SK-N-SH treated with all-trans-retinoic acid at 6 μM for 48 hours (cell line): Measurements from ENCODE around the gene ST6GALNAC3.

Experiments
- ATAC-seq: fragments of 200-7000 bp; cut with Tn5 transposase; 3 replicates; pipeline ENCODE4 v1.9.1; 2020; ENCODE audit warnings: mild to moderate bottlenecking, moderate library complexity
- CSDC2 ChIP-seq: fragments of 250-450 bp; sonication (Bioruptor Pico); IDR thresholded peaks from 2 replicates; pipeline ENCODE4 v1.5.0; 2020; ENCODE audit warnings: mild to moderate bottlenecking, moderate library complexity
- ESRRG ChIP-seq: fragments of 250-450 bp; sonication (Bioruptor Pico); IDR thresholded peaks from 2 replicates; pipeline ENCODE4 v1.6.1; 2021; ENCODE audit warnings: mild to moderate bottlenecking
- GLIS3 ChIP-seq: fragments of 250-450 bp; sonication (Bioruptor Pico); IDR thresholded peaks from 2 replicates; pipeline ENCODE4 v1.5.0; 2020; ENCODE audit warnings: mild to moderate bottlenecking, moderate library complexity
- OSR1 ChIP-seq: fragments of 250-450 bp; sonication (Bioruptor Pico); IDR thresholded peaks from 2 replicates; pipeline ENCODE4 v1.8.0; 2022; ENCODE audit warnings: moderate library complexity, mild to moderate bottlenecking, inconsistent platforms
- RARB ChIP-seq: fragments of 250-450 bp; sonication (Bioruptor Pico); IDR thresholded peaks from 2 replicates; pipeline ENCODE4 v1.8.0; 2021; ENCODE audit warnings: mild to moderate bottlenecking, moderate library complexity
- SNAI2 ChIP-seq: fragments of 250-450 bp; sonication (Bioruptor Pico); IDR thresholded peaks from 2 replicates; pipeline ENCODE4 v1.5.0; 2020; ENCODE audit warnings: mild to moderate bottlenecking, moderate library complexity
- TCF4 ChIP-seq: fragments of 250-450 bp; sonication (Bioruptor Pico); IDR thresholded peaks from 2 replicates; pipeline ENCODE4 v1.8.0; 2021; ENCODE audit warnings: mild to moderate bottlenecking, moderate library complexity, borderline replicate concordance
- TOX ChIP-seq: fragments of 250-450 bp; sonication (Bioruptor Pico); IDR thresholded peaks from 2 replicates; pipeline ENCODE4 v1.8.0; 2021; ENCODE audit warnings: mild to moderate bottlenecking, moderate library complexity, borderline replicate concordance
- ZC3H10 ChIP-seq: fragments of 250-450 bp; sonication (Bioruptor Pico); IDR thresholded peaks from 2 replicates; pipeline ENCODE4 v1.5.1; 2021; ENCODE audit warnings: mild to moderate bottlenecking, moderate library complexity
- ZFP3 ChIP-seq: fragments of 250-450 bp; sonication (Bioruptor Pico); IDR thresholded peaks from 2 replicates; pipeline ENCODE4 v1.5.0; 2020; ENCODE audit warnings: mild to moderate bottlenecking, moderate library complexity
- ZFP30 ChIP-seq: fragments of 450-650 bp; formaldehyde crosslinking; IDR thresholded peaks from 2 replicates; pipeline ENCODE4 v1.5.0; 2022; ENCODE audit warnings: mild to moderate bottlenecking, moderate library complexity
- ZNF565 ChIP-seq: fragments of 450-650 bp; formaldehyde crosslinking; conservative IDR thresholded peaks from 2 replicates; pipeline ENCODE4 v1.5.0; 2020; ENCODE audit warnings: low read depth, mild to moderate bottlenecking, moderate library complexity
- ZNF70 ChIP-seq: fragments of 450-650 bp; formaldehyde crosslinking; IDR thresholded peaks from 2 replicates; pipeline ENCODE4 v1.5.0; 2020; ENCODE audit warnings: mild to moderate bottlenecking, moderate library complexity
- ZNF8 ChIP-seq: fragments of 450-650 bp; formaldehyde crosslinking; IDR thresholded peaks from 2 replicates; pipeline ENCODE4 v1.5.0; 2020; ENCODE audit warnings: mild to moderate bottlenecking, moderate library complexity
- TF ChIP-seq, protein P1 (sequence below): fragments of 250-450 bp; sonication (Bioruptor Pico); IDR thresholded peaks from 2 replicates; pipeline ENCODE4 v1.8.0; 2021; ENCODE audit warnings: low read depth, mild to moderate bottlenecking, moderate library complexity, borderline replicate concordance
- TF ChIP-seq, protein P2 (sequence below): fragments of 250-450 bp; sonication (Bioruptor Pico); IDR thresholded peaks from 2 replicates; pipeline ENCODE4 v1.5.0; 2020; ENCODE audit warnings: mild to moderate bottlenecking, moderate library complexity
- TF ChIP-seq, protein P3 (sequence below): fragments of 250-450 bp; sonication (Bioruptor Pico); IDR thresholded peaks from 2 replicates; pipeline ENCODE4 v1.5.1; 2020; ENCODE audit warnings: low read depth, mild to moderate bottlenecking, moderate library complexity

ST6GALNAC3 gene

DNA sequence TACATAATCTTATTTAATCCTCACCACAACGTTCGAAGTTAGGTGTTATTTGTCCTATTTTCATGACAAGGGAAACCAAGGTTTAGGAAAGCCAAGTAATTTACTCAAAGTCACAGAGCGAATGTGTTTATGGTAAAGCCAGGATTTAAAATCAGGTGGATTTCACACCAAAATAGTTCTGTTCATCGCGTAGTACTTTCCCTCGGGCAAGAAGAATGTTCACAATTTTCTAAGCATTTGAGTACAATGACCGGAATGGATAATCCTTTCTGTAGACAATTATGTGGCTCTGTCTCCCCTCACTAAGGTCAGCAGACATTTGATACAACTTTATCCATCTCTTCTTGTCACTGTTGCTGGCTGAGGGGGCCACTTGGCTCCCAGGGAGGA, 204.2 kb downstream of the ST6GALNAC3 start (continued):
- TF ChIP-seq, protein P1, sequence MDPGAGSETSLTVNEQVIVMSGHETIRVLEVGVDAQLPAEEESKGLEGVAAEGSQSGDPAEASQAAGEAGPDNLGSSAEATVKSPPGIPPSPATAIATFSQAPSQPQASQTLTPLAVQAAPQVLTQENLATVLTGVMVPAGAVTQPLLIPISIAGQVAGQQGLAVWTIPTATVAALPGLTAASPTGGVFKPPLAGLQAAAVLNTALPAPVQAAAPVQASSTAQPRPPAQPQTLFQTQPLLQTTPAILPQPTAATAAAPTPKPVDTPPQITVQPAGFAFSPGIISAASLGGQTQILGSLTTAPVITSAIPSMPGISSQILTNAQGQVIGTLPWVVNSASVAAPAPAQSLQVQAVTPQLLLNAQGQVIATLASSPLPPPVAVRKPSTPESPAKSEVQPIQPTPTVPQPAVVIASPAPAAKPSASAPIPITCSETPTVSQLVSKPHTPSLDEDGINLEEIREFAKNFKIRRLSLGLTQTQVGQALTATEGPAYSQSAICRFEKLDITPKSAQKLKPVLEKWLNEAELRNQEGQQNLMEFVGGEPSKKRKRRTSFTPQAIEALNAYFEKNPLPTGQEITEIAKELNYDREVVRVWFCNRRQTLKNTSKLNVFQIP, result no peak
- TF ChIP-seq, all 23 proteins: peak for 0

DNA sequence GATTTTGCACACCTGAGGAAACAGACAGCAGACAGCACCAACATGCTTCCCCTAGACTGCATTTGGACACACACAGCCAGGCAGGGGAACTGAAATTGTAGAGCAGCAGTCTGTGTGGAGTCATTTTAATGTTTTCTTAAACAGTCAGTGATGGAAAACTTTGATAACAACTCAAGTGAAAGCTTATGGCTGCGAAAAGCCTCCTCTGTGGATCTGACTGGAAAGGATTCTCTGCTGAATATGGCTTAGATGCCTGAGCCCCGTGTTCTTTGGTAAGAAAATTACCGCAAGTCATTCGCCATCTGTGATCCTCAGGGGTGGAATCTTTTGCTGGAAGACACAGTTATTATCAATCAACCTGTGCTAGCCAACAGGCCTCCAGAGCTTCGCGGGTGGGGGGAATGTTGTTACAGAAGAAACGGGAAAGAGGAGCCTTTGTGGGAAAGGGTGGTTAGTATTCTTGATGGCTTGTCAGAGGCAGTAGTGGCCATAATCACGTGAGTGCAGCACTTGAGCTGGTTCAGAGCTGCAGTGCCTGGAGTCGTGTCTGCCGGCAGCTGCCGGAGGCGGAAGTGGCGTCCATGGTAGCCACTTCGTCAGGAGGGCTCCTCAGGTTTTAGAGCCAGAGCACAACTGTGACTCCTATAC, 204.7 kb downstream of the ST6GALNAC3 start:
- TF ChIP-seq, protein P2, sequence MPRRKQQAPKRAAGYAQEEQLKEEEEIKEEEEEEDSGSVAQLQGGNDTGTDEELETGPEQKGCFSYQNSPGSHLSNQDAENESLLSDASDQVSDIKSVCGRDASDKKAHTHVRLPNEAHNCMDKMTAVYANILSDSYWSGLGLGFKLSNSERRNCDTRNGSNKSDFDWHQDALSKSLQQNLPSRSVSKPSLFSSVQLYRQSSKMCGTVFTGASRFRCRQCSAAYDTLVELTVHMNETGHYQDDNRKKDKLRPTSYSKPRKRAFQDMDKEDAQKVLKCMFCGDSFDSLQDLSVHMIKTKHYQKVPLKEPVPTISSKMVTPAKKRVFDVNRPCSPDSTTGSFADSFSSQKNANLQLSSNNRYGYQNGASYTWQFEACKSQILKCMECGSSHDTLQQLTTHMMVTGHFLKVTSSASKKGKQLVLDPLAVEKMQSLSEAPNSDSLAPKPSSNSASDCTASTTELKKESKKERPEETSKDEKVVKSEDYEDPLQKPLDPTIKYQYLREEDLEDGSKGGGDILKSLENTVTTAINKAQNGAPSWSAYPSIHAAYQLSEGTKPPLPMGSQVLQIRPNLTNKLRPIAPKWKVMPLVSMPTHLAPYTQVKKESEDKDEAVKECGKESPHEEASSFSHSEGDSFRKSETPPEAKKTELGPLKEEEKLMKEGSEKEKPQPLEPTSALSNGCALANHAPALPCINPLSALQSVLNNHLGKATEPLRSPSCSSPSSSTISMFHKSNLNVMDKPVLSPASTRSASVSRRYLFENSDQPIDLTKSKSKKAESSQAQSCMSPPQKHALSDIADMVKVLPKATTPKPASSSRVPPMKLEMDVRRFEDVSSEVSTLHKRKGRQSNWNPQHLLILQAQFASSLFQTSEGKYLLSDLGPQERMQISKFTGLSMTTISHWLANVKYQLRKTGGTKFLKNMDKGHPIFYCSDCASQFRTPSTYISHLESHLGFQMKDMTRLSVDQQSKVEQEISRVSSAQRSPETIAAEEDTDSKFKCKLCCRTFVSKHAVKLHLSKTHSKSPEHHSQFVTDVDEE (CRISPR knock-in tag), result peak; percentile 73
- TF ChIP-seq ZFP3 (CRISPR knock-in tag) (peak; percentile 52; the same call in 1 of the 2 replicates), ZNF70 (no peak), ESRRG (CRISPR knock-in tag) (peak; percentile 58; the same call in 1 of the 2 replicates)
- TF ChIP-seq, all 23 proteins: peak for 3
- peak; percentile 84 for ATAC-seq

DNA sequence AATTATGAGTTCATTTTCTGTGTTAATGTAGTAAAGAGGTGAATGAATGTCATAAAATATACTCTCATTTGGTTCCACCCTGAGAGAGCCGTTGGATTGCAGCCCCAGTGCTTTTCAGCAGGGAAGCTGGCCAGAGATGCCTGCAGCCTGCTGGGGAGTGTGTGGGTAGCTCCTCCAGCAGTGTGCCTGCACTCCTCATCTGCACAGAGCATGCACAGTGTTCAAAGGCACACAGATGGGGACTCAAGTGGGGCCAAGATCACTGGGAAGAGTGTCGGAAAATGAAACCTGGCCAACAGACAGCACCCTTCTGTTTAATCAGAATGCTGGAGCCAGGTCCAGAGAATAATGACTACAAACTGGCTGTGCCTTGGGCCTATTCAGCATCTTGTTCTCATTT, 206.8 kb downstream of the ST6GALNAC3 start:
- TF ChIP-seq ZNF70 (no peak), TCF4 (CRISPR knock-in tag) (peak; percentile 34; the same call in 1 of the 2 replicates)
- ATAC-seq, result peak; percentile 34; the same call in 1 of the 3 replicates

DNA sequence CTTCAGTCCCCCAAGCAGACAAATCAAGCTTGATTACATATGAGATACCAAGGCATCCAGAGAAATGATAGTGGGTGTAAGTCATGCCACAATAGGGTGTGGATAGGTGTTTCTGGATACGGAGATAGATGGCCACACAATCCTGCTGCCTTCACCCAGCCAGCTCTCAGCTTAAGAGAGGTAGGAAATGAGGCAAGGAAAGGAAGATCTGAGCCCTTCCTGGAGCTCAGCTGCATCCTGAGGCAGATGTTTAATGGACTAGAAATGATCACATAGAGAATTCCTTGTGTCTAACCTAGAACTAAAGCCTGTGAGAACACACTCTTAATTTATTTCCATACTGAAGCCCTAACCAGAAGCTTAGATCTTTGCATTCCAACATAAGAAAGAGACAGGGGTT, 210.3 kb downstream of the ST6GALNAC3 start:
- ATAC-seq, result no peak

DNA sequence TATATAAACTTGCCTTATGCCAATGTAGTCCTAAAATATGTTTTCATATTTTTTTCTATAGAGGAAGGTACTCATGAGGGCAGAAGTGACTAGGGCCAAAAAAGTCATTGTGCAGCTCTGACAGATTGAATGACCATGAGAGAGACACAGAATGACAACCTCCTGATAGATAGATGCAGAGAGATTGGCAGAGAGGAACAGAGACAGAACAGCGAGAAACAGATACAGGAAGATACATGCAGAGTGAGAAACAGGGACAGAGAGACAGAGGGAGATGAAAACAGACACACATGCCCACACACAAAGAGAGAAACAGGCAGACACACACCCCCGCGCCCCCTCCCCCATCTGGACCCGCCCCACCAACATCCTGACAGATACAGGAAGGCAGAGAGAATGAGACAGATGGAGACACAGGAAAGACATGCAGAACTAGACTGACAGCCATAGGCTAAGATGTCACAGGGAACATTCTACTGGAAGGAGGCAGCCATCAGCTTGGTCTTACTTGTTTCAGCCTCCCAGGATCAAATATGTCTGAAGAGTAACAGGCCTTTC, 211.1 kb downstream of the ST6GALNAC3 start:
- no peak for TF ChIP-seq SNAI2 (CRISPR knock-in tag)
- no peak for TF ChIP-seq ZNF565
- no peak for TF ChIP-seq ESRRG (CRISPR knock-in tag)
- ATAC-seq, result no peak

More for the DNA sequence above, 210.3 kb downstream of the ST6GALNAC3 start:
- no peak for TF ChIP-seq RARB (CRISPR knock-in tag)
- no peak for TF ChIP-seq GLIS3 (CRISPR knock-in tag)
- TF ChIP-seq SNAI2 (CRISPR knock-in tag), result no peak
- no peak for TF ChIP-seq ZNF70
- no peak for TF ChIP-seq ZFP30 (CRISPR knock-in tag)
- TF ChIP-seq TOX (CRISPR knock-in tag), result no peak
- TF ChIP-seq OSR1 (CRISPR knock-in tag), result no peak
- TF ChIP-seq, protein P3, sequence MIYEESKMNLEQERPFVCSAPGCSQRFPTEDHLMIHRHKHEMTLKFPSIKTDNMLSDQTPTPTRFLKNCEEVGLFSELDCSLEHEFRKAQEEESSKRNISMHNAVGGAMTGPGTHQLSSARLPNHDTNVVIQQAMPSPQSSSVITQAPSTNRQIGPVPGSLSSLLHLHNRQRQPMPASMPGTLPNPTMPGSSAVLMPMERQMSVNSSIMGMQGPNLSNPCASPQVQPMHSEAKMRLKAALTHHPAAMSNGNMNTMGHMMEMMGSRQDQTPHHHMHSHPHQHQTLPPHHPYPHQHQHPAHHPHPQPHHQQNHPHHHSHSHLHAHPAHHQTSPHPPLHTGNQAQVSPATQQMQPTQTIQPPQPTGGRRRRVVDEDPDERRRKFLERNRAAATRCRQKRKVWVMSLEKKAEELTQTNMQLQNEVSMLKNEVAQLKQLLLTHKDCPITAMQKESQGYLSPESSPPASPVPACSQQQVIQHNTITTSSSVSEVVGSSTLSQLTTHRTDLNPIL (CRISPR knock-in tag), result no peak
- no peak for TF ChIP-seq ZNF8 (CRISPR knock-in tag)
- no peak for TF ChIP-seq ZC3H10 (CRISPR knock-in tag)

DNA sequence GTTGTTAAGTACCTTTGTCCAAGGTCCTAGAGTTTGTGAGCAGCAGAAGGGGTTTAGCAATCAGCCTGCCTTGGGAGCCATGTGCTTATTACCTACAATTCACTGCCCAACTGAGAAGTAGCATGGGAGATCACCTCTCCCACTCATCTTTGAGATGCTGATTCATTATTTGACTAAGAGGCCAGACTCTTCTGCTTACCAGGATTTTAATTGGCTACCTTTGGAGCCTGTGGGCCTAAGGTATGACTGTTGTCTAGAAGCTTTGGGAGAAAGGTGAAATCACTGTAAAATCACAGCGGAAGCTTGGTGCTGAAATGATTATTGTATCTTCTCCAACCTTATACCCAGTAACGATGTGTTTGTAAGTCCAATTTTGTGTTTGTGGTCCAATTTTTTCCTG, 213.4 kb downstream of the ST6GALNAC3 start:
- ATAC-seq, result no peak

More for the DNA sequence above, 213.4 kb downstream of the ST6GALNAC3 start:
- TF ChIP-seq TCF4 (CRISPR knock-in tag) (no peak), CSDC2 (CRISPR knock-in tag) (no peak), ZNF8 (CRISPR knock-in tag) (no peak), ZFP30 (CRISPR knock-in tag) (no peak), TOX (CRISPR knock-in tag) (no peak)
